HG02642 (cell line): ENCODE data around the gene RASGRF1.

ENCODE experiments used
- ATAC-seq: cut with Tn5 transposase; IDR thresholded peaks from one replicate; pipeline ENCODE4 v1.9.1; 2021; ENCODE audit warnings: mild to moderate bottlenecking; ENCODE audit not compliant: unreplicated experiment, poor library complexity

Gene RASGRF1

GRCh38 chr15:79099692-79100091, 9.1 kb upstream of the RASGRF1 start:
- ATAC-seq, result no peak

GRCh38 chr15:79094611-79095021, 4.0 kb upstream of the RASGRF1 start:
- ATAC-seq, result no peak

DNA sequence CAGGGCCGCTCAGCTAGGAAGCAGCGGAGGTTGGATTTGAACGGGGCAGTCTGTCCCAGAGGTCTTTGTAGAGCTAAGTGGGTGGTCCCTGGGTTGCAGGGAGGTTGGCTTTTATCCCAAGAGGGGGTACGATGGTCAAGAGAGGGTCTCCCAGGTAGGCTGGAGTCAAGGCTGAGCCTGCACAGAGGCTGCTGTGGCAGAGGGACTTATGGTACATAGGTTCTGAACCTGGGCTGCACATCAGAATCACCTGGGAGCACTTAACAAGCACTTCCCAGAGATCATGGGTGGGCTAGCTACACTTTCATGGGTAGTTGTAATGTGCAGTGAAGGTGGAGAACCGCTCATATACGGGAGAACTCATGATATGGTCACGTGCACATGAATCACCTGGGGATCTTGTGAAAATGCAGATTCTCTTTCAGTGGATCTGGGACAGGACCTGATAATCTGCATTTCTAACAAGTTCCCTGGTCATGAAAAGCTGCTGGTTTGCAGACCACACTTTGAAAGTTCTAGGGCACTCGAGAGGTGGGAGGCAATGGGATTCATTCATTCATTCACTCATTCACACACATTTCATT, 2.9 kb upstream of the RASGRF1 start:
- ATAC-seq, result no peak

- ATAC-seq, result no peak
Measured at GRCh38 chr15:79092382-79092781, 1.8 kb upstream of the RASGRF1 start.

- no peak for ATAC-seq
Measured at GRCh38 chr15:79091204-79091867, 756 bp upstream of the RASGRF1 start.

GRCh38 chr15:79089890-79090486, 592 bp downstream of the RASGRF1 start:
- no peak for ATAC-seq

- no peak for ATAC-seq
Measured at GRCh38 chr15:79089331-79089889, 1.2 kb downstream of the RASGRF1 start.

DNA sequence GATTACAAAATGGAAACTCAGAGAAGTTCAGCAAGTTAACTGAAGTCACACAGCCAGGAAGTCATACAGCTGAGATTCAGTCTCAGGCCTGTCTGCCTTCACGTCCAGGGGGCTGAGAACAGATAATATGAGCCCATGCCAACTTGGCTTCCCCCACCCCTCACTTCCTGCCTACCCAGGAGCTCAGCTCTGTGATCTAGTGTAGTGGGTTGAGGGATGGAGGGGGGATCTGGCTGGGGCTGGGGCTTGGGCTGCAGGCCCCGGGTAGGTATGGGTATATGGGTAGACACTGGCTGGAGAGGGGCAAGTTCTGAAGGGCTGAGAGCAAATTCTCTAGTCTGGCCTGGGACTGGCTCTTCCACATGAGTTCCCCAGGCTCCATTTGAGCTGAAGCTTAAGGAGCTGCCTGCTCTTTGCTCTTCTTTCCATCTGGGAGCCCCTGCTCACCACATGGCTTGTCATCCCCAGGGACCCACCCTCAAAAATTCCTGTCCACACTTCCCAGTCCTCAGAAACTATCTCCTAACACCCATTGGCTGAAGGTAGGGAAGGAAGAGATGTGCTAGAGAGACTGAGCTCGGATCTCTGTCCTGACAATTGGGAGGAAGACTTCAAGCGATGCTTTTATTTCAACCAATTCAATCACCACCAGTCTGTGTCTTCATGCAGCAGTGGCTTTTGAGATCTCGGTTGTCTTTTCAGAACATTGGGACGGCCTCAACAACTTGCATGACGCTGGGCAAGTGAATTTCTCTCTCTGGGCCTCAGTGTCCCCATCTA, 2.0 kb downstream of the RASGRF1 start:
- ATAC-seq, result no peak

GRCh38 chr15:79086814-79087213, 3.8 kb downstream of the RASGRF1 start:
- ATAC-seq, result no peak

DNA sequence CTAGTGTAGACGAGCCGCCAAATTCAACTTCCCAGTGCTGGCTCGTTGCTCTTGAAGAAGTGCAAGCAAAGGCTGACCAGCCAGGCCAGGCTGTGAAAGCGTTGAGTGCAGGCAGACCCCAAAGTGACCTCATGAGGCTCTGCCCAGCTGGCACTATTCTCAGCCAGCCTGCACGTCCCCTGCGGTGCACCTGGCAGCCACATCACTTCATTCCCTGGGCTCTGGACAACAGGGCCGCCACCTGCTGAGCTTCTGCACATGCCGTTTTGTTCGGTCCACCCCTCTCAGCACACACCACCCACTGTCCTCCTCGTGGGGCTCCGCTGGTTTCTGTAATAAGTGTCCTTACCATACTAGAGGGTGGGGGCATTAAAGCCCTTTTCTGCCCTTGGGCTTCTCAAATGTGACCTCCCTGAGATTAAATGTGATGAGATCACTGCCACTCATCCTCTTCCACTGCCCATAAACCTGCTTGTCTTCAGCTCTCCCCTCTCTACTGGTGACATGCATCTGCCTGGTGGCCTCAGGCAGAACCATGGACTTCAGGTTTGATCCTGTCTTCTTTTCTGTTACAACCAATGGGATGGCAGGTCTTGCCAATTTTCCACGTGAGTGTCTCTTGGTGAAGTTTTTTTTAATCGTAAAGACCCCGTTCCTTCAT, 6.1 kb downstream of the RASGRF1 start:
- no peak for ATAC-seq

DNA sequence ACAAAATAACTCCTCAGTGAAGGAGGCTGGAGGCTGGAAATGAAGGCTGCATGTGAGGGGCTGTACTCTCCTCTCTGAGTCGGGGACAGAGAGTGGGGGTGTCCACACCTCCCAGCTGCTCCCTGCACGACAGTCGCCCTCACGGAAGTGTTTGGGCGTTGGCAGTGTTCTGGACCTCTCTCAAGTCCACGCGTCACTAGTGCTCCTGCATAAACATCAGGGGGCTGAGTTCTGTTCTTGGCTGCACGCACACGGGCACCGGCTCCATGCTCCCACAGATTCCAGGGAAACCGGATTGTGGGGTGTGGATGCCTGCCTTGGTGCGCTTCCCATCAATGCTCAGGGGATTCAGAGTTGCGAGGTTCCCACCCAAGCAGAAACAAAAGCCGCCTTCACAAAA, 7.4 kb downstream of the RASGRF1 start:
- ATAC-seq, result no peak

DNA sequence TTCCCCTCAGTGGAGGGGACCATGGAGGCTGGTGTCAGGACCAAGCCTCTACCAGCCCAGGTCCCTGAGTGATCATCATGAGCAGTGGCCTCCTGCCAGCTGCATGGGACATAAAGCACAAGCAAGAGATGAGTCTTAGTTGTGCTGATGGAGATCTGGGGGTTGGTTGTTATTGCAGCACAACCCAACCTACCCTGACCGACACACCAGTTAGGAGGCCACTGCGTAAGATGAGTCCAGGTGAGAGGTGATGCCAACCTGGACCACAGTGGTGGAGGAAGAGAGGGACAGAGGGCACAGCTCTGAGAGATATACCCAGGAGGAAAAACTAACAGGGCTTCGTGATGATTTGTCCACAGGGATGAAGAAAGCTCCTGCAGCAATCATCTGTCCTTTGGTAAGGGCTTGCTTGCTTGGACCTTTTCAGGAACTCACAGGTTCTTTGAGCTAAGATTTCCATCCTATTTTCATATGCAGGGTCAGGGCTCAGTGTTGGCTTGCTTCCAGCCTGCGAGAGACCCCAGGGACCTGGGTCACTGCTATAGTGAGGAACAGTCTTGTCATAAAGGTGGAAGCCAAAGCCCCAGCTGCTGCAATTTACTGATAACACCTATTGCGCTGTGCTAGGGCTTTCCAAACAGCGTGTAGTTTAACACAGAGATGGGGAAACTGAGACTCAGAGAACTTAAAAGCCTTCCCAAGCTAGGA, 8.1 kb downstream of the RASGRF1 start:
- ATAC-seq, result no peak

DNA sequence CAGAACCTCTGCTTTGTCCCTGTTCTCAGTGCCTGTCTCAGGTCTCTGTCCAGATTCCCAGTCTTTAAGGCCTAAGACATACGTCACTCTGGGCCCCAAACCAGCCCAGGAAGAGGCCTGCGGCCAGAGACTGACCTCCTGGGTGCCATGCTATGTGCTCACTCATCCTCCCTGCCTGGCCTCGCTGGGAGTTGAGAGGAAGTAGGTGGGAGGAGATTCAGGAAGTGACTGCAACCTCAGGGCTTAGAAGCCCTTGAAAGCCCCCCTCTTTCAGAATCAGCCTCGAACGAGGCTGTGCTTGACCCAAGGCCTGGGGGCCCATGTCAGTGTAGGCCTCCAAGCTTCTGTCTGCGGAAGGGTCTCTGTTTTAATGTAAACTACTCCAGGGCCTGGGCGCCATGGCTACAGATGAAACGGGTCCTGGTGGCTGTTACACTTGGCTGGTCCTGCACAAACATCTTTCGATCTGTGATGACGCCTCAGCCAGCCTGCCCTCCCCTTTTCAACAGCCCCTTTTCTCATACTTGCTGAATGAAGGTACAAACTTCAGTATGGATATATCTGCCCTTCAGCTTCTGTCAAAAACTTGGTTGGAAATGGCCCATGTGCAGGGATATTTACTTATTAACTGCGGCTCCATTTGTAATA, 11.7 kb downstream of the RASGRF1 start:
- no peak for ATAC-seq

GRCh38 chr15:79078003-79078402, 12.6 kb downstream of the RASGRF1 start:
- no peak for ATAC-seq

- no peak for ATAC-seq
Measured at GRCh38 chr15:79076661-79077060, 13.9 kb downstream of the RASGRF1 start.

DNA sequence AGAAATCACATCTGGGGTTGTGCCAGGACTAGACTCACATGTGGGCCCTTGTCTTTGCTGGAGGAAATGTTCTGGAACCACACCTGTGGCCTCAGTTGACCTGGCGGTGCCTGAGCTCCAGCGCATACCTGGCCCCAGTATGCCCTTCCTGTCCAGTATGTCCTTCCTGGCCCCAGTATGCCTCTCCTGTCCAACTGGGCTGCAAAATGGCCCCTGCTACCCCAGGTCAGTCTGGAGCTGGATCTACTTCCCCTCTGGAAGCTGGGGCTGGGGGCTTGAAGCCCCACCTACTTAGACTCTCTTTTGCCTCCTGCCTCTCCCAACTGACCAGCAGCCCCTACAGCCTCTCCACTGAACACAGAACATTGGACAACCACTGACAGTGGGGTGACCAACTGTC, 15.3 kb downstream of the RASGRF1 start:
- no peak for ATAC-seq

DNA sequence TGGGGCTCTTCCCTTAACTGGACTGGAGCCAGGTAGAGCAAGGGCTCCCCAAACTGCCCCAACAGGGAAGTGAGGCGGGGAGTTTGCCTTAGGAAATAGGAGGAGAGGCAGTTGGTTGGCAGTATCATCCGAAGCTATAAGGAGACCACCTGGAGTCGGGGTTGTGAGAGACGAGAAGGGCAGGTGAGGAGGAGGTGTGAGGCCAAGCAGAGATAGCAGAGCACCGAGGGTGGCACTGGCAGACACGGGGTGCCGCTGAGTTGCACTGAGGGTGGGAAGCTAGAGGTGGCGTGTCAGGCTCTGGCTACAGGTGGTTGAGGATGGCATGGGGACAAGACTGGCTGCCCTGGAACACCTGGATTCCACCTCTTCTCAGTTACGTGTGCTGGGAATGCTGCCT, 17.2 kb downstream of the RASGRF1 start:
- ATAC-seq, result no peak

DNA sequence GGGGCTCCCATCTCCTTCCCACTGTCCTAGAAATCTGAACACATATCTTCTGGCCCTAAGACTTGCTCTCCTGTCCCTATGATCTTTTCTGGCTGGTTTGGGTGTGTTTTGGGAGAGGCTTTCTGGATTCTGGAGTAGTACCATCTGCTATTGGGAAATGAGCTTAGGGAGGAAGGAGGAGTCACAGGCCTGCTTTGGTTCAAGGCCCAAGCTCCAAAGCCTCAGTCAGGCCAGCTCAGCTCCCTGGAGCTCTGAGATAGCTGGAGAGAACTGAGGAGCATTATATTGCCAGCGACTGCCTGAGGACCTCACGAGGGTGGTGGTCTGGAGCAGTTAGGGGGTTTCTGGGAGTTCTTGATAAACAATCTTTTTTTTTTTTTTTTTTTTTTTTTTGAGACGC, 18.7 kb downstream of the RASGRF1 start:
- ATAC-seq, result no peak

GRCh38 chr15:79068790-79069189, 21.8 kb downstream of the RASGRF1 start:
- ATAC-seq, result no peak
